ENCODE measurements around the gene MAN1C1.

Gene MAN1C1

DNA sequence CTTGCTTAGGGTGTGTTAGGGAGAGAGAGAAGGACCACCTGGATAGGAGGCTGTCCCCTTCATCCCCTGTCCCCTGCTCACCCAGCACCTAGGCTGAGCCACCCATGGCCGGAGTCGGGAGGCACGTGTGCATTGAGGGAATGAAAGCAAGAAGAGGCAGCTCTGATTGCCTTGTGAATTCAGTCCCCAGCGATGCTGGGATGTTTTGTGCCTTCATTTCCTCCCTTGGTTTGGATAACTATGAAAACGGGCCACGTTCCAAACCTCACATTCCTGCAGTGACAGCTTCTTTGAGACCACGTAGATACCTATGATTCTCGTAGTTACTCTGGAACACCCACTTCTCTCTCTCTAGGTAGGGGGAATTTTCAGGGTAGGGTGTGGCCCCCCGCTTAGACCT lies 67.1 kb downstream of the MAN1C1 start:
- TF ChIP-seq, protein P1, sequence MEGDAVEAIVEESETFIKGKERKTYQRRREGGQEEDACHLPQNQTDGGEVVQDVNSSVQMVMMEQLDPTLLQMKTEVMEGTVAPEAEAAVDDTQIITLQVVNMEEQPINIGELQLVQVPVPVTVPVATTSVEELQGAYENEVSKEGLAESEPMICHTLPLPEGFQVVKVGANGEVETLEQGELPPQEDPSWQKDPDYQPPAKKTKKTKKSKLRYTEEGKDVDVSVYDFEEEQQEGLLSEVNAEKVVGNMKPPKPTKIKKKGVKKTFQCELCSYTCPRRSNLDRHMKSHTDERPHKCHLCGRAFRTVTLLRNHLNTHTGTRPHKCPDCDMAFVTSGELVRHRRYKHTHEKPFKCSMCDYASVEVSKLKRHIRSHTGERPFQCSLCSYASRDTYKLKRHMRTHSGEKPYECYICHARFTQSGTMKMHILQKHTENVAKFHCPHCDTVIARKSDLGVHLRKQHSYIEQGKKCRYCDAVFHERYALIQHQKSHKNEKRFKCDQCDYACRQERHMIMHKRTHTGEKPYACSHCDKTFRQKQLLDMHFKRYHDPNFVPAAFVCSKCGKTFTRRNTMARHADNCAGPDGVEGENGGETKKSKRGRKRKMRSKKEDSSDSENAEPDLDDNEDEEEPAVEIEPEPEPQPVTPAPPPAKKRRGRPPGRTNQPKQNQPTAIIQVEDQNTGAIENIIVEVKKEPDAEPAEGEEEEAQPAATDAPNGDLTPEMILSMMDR (conservative IDR thresholded peaks at IDR 0.05; ENCODE audit: low read depth, low read length) = no peak
- H3K27ac ChIP-seq = no peak overlapping the region
- H3K9ac ChIP-seq = no peak overlapping the region

DNA sequence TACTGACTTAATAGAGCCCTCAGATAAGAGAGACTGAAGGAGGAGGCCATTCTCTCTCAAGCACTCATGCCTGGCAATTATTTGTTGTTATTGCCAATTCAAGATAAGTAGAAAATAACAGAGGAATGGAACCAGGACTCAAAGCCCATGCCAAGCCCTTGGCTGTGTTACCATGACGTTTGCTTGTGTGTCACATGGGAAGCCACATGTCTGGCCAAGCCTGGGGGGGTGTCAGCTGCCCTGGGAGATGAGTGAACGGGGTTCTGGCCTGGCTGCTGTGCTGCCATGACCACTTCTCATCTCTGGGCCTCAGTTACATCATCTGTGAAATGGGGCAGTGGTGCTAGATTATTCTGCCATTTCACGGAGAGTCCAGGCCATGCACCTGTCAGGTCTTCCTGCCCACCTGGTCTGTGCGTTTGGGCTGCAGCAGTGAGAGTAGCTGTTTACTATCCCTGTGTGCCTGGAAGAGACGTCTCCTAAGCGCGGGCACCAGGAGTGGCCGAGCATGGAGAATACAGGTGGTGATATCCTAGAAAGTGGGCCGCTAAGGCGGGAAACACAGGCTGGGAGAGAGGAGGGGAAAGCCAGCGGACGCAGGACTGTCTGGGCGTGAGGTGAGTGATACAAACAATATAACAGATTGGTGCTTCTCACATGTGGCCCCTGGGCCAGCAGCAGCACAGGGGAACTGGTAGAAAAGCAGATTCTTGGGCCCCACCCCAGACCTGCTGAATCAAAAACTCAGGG lies 67.8 kb downstream of the MAN1C1 start:
- Histone ChIP-seq H3K4me1 (ENCODE audit: low read depth, poor library complexity, severe bottlenecking) (peaks cover 4% of the 10 kb centered on the region), H2AFZ (ENCODE audit: low read depth) (no peak overlapping the region), H3K27ac (no peak overlapping the region), H4K20me1 (ENCODE audit: insufficient read depth) (no peaks in the 10 kb centered on the region), H3K36me3 (ENCODE audit: insufficient read depth) (no peaks in the 10 kb centered on the region), H3K27me3 (ENCODE audit: insufficient read depth, low read depth) (no peaks in the 10 kb centered on the region), H3K4me3 (IDR thresholded peaks at IDR 0.05; ENCODE audit: insufficient read depth, low read depth, low read length) (no peak overlapping the region), H3K9ac (no peak overlapping the region), H3K79me2 (ENCODE audit: insufficient read depth, low read depth) (no peaks in the 10 kb centered on the region), H3K4me2 (no peak overlapping the region)
- TF ChIP-seq, protein P1 (conservative IDR thresholded peaks at IDR 0.05; ENCODE audit: low read depth, low read length) = no peak

More for the DNA sequence above, 67.1 kb downstream of the MAN1C1 start:
- H3K36me3 ChIP-seq (ENCODE audit: insufficient read depth) = no peaks in the 10 kb centered on the region
- peaks cover 10% of the 10 kb centered on the region for H3K4me1 ChIP-seq (ENCODE audit: low read depth, poor library complexity, severe bottlenecking)
- H3K79me2 ChIP-seq (ENCODE audit: insufficient read depth, low read depth) = no peaks in the 10 kb centered on the region
- H2AFZ ChIP-seq (ENCODE audit: low read depth) = no peak overlapping the region
- no peaks in the 10 kb centered on the region for H4K20me1 ChIP-seq (ENCODE audit: insufficient read depth)
- H3K27me3 ChIP-seq (ENCODE audit: insufficient read depth, low read depth) = no peaks in the 10 kb centered on the region
- no peak overlapping the region for H3K4me2 ChIP-seq
- H3K4me3 ChIP-seq (IDR thresholded peaks at IDR 0.05; ENCODE audit: insufficient read depth, low read depth, low read length) = no peak overlapping the region

DNA sequence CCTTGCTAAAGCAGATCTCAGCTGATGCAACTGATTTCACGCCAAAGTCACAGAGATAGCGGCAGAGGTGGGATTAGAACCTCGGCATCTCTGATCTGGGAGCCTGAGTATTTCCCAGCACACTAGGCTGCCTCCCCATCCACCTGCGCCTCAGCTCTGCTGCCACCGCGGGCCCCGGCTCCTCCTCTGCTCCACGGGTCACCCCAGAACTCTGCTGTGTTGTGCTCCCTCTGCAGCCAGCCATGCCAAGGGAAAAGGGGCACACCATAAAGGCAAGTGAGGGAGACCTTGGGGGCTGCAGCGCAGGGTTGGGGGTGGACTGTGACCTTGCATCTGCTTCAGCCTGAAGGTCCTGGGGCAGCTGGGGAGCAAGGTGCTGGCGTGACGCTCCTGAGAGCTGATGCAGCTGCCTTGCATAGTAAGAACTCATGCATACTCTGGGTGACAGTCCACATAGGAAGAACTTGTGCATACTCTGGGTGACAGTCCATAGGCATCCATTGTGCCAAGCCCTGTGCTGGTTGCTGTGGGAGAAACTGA lies 68.7 kb downstream of the MAN1C1 start:
- Histone ChIP-seq H3K4me1 (ENCODE audit: low read depth, poor library complexity, severe bottlenecking) (peaks cover 4% of the 10 kb centered on the region), H4K20me1 (ENCODE audit: insufficient read depth) (no peaks in the 10 kb centered on the region), H3K4me3 (IDR thresholded peaks at IDR 0.05; ENCODE audit: insufficient read depth, low read depth, low read length) (no peak overlapping the region), H2AFZ (ENCODE audit: low read depth) (no peak overlapping the region), H3K27me3 (ENCODE audit: insufficient read depth, low read depth) (no peaks in the 10 kb centered on the region), H3K27ac (no peak overlapping the region), H3K36me3 (ENCODE audit: insufficient read depth) (no peaks in the 10 kb centered on the region), H3K4me2 (no peak overlapping the region), H3K79me2 (ENCODE audit: insufficient read depth, low read depth) (no peaks in the 10 kb centered on the region), H3K9ac (no peak overlapping the region)
- TF ChIP-seq, protein P1 (conservative IDR thresholded peaks at IDR 0.05; ENCODE audit: low read depth, low read length) = no peak

DNA sequence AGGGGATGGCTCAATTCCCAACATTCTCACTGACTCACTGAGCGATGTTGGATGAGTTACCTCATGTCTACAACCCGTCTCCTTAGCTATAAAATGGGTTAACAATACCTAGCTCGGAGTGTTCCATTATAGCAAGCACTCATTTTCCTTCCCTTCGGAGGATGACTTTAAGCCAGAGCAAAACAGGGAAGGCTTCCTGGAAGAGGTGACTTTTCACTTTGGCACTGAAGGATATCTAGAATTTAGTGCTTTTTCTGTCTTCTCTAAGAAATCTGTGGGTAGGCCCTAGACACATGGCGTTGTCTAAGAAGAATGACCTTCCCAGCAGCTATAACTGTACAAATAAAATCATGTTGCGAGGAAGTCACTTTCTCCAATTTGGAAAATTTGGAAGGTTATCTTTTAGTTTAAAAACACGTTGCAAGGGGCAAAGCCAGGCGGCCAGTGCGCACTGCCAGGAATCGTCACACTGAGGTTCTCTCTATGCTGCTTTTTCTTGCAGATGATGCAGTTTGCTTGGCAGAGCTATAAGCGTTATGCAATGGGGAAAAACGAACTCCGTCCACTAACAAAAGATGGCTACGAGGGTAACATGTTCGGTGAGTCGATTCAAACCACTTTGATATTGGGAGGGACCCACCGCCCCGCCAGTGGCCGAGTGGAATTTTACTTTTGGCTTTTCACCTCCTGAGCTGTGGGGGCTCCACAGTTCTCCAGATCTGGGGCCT lies 69.5 kb downstream of the MAN1C1 start:
- H4K20me1 ChIP-seq (ENCODE audit: insufficient read depth) = no peaks in the 10 kb centered on the region
- TF ChIP-seq, protein P1 (conservative IDR thresholded peaks at IDR 0.05; ENCODE audit: low read depth, low read length) = no peak
- H3K36me3 ChIP-seq (ENCODE audit: insufficient read depth) = no peaks in the 10 kb centered on the region
- no peak overlapping the region for H3K27ac ChIP-seq
- no peak overlapping the region for H2AFZ ChIP-seq (ENCODE audit: low read depth)
- no peaks in the 10 kb centered on the region for H3K79me2 ChIP-seq (ENCODE audit: insufficient read depth, low read depth)
- H3K4me2 ChIP-seq = no peak overlapping the region
- no peak overlapping the region for H3K4me3 ChIP-seq (IDR thresholded peaks at IDR 0.05; ENCODE audit: insufficient read depth, low read depth, low read length)
- H3K27me3 ChIP-seq (ENCODE audit: insufficient read depth, low read depth) = no peaks in the 10 kb centered on the region
- no peak overlapping the region for H3K9ac ChIP-seq
- peaks cover 4% of the 10 kb centered on the region for H3K4me1 ChIP-seq (ENCODE audit: low read depth, poor library complexity, severe bottlenecking)
